A549 treated with ZK216348 at 1 μM for 4 hours (cell line): ENCODE measurements around the gene CISH. TPM values are rescaled to one million over a fixed set of nuclear protein-coding genes. Genes with fewer than 3 reads are reported as not detected.

Experiments
- total RNA-seq: library from RNA; stranded (reverse); fragments of 200-300 nt; extraction: Qiagen RNA extraction; gene quantifications from 5 replicates; pipeline ENCODE4 v1.2.3, GENCODE V29; 2022; ENCODE audit warnings: low read depth

Gene CISH
- 0.42 to 0.65 TPM (median 0.52 TPM) in 5 replicates for total RNA-seq

GRCh38 chr3:50611464-50612233 lies at the start of gene CISH:
Gene CISH (minus strand): TSS chr3:50611774. CDS start chr3:50611650, 124 bp downstream.

GRCh38 chr3:50617096-50617791 lies 5.7 kb upstream of the CISH start, which contains the start of gene MAPKAPK3:
Gene MAPKAPK3 (plus strand): TSS chr3:50617151. CDS start chr3:50617566, 415 bp downstream.

GRCh38 chr3:50568947-50569749 lies 42.4 kb downstream of the CISH start, which contains the start of gene HEMK1:
Gene HEMK1 (plus strand): TSS chr3:50569522. CDS start chr3:50571105, 1,583 bp downstream.

GRCh38 chr3:50567386-50568167 lies 44.0 kb downstream of the CISH start, which contains the start of gene C3orf18:
Gene C3orf18 (minus strand): TSS chr3:50567747. CDS start chr3:50565699, 2,048 bp downstream.

Other genes starting within 250 kb of the CISH start
- 0.15 to 0.69 TPM (median 0.66 TPM) in 5 replicates for gene CACNA2D2, start 108.1 kb downstream of the CISH start, total RNA-seq
- 2.2 to 3.7 TPM (median 2.7 TPM) in 5 replicates for gene C3orf18, start 44.0 kb downstream of the CISH start, total RNA-seq
- gene HEMK1, start 42.3 kb downstream of the CISH start, total RNA-seq = 4.7 to 7.2 TPM (median 6.6 TPM) in 5 replicates
- 20.7 to 27.2 TPM (median 26.4 TPM) in 5 replicates for gene MAPKAPK3, start 5.4 kb upstream of the CISH start, total RNA-seq
- gene DOCK3, start 63.2 kb upstream of the CISH start, total RNA-seq = 0.35 to 0.46 TPM (median 0.39 TPM) in 5 replicates